GOT3 (cell line): Measurements from ENCODE around the gene PLCG1.

Experiments
- DNase-seq: peaks from one replicate; lab custom pipeline; 2025; ENCODE audit warnings: mixed read lengths; lab: John Stamatoyannopoulos, UW

Gene PLCG1

DNA sequence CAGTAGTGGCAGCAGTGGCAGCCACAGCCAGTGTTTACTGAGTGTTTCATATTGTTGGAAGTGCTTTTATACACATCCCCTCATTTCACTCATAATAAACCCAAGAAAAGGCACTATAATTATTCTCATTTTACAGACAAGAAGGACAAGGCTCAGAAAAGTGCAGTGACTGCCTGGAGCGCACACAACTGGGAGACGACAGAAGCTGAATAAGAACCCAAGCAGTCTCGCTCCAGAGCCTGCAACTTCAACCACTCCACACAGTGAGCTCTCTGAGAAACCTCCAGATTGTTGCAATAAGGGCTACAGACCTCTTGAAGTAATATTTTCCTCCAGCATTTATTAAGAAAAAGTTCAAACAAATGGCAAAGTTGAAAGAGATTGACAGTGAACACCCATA is 76.9 kb downstream of the PLCG1 start:
- no peak for DNase-seq

DNA sequence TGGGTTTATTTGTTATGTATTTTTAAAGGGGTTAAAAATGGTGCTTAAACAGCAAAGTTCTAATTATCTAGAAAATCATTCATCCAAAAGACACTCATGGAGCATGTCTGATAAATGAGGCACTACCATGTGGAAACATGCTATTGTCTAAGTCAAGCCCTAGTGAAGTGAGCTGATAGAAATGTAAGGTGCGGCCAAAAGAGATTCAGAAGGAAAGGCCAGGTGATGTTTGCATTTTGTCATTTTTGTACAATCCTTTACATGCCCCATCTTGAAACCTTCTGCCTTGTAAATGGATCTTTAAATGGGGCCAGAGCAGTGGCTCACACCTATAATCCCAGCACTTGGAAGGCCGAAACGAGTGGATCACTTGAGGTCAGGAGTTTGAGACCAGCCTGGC is 77.3 kb downstream of the PLCG1 start:
- DNase-seq, result no peak

DNA sequence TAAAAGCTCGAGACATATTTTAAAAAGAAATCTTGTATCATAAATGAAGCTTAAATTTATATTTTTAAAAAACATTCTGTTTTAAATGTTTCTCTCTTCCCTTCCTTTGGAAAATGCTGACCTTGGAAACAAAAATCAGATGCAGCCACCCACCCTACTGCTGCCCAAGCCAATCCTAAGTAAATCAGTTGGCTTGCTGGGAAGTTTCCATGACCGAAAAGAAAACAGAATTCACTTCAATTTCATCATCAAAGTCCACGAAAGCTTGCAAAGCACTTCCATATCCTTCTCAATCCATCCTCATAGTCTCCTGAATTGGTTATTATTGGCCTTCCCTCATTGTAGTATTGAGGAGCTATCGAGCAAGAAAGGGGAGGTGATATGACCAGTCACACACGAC is 80.1 kb downstream of the PLCG1 start:
- no peak for DNase-seq

DNA sequence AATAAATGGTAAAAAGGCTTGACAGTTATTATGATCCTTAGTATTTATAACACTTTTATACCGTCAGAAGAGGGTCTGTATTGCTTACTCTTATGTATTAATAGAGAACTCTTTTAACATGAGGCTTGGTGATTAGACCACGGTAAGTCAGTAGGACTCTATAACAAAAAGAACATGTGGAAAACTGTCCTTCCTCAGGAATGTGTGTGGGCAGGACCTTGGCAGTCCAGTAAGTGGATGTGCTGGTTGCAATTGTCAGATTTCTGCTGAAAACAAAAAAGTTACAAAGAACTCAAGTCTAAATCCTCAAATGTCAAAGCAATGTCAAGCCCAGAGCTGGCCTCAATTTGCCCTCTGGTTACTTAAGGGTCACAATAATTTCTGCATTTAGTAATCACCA is 81.1 kb downstream of the PLCG1 start:
- DNase-seq, result no peak

DNA sequence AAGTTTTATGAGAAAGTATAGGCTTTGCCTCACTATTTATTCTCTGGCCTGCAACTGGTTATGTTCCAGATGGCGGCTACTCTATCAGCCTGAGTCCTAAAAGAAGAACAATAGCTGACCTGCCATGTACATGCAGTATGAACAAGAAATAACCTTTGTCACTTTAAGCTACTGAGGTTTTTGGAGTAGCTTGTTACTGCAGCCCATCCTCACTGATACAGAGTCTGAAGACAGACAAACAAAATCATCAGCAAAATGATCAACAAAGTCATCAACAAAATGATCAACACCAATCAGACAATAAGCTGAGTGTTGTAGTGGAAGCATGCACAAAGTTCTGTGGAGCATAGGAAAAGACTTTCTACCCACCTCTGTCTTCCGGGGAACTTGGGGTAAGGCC is 82.5 kb downstream of the PLCG1 start:
- DNase-seq, result no peak

DNA sequence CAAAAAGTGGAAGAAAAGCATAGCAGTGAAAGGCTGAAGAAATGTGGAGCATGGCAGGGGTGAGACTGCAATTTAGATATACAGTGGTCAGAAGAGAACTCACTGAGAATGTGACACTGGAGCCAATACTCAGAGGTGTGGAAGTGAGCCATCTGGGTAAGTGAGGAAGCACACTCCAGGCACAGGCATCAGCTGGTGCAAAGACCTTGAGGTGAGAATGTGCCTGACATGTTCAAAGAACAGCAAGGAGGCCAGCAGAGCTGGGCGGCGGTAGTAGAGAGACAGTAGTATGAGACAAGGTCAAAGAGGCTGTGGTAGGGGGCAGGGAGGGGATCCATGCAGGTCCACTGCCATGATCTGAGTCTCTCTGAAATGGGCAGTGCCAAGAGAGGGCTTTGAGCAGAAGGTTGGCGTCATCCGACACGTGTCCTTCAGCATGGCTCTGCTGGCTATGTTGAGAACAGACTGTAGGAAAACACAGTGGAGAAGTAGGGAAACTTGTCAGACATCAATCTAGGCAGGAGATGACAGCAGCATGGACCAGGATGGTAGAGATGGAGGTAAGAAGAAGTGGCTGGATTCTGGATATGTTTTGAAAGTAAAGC is 84.4 kb downstream of the PLCG1 start:
- no peak for DNase-seq

DNA sequence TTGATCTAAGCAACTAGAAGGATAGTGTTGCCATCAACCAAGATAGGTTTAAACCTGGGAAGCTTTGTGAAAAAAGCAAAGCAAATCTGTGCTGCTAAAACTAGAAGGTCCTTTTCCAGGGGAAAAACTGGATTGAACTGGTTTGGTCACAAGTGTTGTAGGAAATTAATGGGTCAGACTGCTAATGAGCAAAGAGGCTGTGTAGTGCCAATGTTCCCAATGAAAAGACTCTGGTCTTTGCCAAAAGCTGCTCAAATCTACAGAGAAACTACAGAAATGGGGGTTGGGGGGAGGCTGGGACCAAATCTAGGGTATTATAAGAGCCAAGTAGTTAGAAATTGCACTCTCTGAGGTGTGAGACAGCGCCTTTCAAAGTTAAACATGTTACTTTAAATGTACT is 85.0 kb downstream of the PLCG1 start:
- no peak for DNase-seq

DNA sequence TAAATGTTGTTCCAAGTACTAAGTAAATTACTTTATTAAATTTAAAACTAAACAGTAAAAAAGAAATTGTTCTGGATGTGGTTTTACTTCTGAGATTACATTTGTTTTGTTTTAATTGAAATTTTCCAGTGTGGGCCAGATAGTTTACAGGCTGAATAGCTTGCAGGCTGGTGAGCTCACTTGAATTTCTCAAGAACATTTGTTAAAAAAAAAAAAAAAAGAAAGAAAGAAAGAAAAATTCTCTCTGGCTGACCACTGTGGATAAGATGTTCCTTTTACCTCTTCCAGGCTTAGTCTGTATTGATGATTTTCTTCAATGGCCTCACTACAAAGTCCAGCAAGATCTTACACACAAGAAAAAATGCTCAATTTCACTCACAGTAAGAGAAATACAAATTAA is 85.4 kb downstream of the PLCG1 start:
- no peak for DNase-seq

DNA sequence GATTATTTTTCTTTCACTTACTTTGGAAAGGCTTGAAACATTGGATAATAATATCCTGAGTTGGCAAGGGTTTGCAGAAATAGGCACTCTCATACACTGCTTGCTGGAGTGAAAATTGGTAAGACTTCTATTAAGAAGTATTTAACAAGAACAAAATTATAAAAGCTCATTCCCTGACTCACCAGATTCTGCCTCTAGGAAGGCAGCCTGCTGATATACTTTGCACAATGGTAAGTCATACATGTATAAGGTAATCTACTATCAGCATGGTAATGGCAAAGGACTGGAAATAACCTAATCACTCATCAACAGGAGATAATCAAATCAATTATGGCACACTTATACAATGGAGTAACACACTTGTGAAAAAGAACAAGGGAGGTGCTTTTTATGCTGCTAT is 85.8 kb downstream of the PLCG1 start:
- no peak for DNase-seq

DNA sequence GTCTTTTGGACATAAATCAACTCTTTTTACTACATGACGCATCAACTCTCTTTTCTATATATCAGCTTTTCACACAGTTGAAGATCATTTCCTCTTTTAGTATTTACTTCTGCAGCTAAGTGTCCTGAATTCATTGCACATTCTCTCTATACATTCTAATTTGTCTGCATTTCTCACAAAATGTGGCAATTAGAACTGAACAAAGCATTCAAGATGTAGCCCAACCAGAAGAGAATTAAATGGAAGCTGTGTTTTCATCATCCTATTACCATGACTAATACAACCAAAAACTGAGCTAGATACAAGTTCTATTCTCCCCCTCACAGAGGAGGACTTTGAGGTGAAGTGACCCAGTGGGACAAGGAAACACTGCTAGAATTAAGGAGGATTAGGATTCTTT is 86.9 kb downstream of the PLCG1 start:
- no peak for DNase-seq

DNA sequence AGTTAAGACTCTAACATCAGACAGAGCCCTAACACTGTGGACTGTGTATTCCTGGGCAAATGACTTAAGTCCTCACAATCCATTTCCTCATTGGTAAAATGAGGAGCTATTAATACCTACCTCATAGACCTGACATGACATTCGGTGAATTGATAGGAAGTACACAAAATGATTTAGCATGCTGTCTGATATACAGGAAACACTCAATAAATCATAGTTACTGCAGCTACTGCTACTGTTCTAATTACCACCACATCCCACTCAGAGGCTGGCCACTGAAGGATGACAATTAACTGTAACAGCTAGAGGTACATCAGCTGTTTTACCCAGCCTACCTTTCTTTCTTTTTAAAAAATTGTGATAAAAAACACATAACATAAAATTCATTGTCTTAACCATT is 87.7 kb downstream of the PLCG1 start:
- DNase-seq, result no peak

DNA sequence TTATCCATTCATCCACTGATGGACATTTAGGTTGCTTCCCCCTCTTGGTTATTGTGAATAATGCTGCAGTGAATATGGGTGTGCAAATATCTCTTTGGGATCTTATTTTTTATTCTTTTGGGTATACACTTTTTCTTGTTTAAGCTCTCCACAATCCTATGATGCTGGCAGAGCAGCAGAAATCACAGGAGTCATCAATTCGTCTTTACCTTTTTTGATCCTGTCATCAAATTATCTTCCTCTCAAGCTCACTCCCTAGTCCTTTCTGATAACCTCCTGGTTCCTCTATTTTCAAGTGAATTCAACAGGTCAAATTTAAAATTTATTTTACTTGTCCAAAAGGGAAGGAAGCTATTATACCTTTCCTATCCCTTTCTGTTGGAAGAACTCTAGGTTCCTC is 89.1 kb downstream of the PLCG1 start:
- DNase-seq, result no peak
